ENCODE data around the gene TXNRD1.

Gene TXNRD1

DNA sequence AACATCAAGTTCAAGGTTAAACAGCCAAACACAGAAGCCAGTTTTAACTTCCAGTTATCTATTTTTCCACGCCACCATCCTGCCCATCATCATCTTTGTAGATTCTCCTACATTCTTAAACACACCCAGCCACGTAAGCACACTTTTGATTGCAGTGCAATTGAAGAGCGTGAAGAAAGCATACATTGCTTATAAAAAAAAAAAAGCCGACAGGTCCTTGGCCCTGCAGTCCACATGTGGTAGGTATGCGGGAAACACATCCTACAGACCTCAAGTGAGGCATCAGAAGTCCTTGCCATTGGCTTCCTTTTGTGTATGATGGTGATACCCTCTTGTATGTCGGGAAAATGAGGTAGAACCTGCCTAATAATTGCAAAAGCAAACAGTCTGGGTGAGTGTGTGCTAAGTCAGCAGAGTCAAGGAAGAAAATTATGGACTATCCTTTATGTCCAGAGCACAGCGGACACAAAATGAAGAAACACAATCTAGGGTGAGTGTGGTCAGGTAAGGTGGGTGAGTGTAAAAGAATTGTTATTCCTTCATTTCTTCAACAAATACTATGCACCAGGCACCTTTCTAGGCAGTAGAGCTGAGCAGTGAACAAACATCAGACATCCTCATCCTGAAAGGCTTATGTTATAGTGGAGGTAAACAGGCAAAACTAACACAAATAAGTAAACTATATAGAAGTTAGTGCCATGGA is 139.4 kb downstream of the TXNRD1 start:
- Histone ChIP-seq H3K27me3 (ENCODE audit: control insufficient read depth in 1 of 2, insufficient read depth in 2 of 2, low read length in 2 of 2) (no peaks in the 10 kb centered on the region), H3K4me3 (ENCODE audit: low read depth in 1 of 2, low read length in 2 of 2) (no peak overlapping the region), H3K36me3 (ENCODE audit: control insufficient read depth in 1 of 2, insufficient read depth in 2 of 2, low read length in 2 of 2) (peaks cover 0 to 16% of the 10 kb centered on the region in 2 donors), H3K9ac (ENCODE audit: low read depth in 1 of 2, low read length in 2 of 2) (no peak overlapping the region), H3K27ac (ENCODE audit: low read depth, low read length) (no peak overlapping the region), H3K4me1 (ENCODE audit: control insufficient read depth in 1 of 2, insufficient read depth in 2 of 2, low read length in 2 of 2) (no peaks in the 10 kb centered on the region), H3K9me3 (ENCODE audit: control insufficient read depth in 1 of 2, low read length in 2 of 2) (no peaks in the 10 kb centered on the region)

DNA sequence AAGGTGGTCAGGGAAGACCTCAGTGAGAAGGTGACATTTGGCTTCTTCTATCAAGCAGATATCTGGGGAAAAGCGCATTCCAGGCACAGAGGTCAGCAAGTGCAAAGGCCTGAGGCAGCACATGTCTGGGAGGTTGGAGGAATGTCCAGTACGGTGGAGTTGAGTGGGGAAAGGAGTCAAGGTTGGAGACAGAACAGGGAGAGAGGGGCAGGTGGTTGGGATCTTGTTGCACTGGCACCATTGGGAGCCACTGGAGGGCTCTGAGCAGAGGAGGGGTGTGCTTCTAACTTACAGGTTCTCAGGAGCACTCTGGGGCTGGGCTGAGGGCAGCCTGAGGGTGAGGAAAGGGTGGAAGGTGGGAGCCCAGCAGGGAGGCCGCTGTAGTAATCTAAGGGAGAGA is 140.1 kb downstream of the TXNRD1 start:
- no peaks in the 10 kb centered on the region for H3K27me3 ChIP-seq (ENCODE audit: control insufficient read depth in 1 of 2, insufficient read depth in 2 of 2, low read length in 2 of 2)
- peaks cover 0 to 10% of the 10 kb centered on the region in 2 donors for H3K36me3 ChIP-seq (ENCODE audit: control insufficient read depth in 1 of 2, insufficient read depth in 2 of 2, low read length in 2 of 2)
- no peaks in the 10 kb centered on the region for H3K4me1 ChIP-seq (ENCODE audit: control insufficient read depth in 1 of 2, insufficient read depth in 2 of 2, low read length in 2 of 2)
- no peak overlapping the region for H3K9ac ChIP-seq (ENCODE audit: low read depth in 1 of 2, low read length in 2 of 2)
- no peak overlapping the region for H3K4me3 ChIP-seq (ENCODE audit: low read depth in 1 of 2, low read length in 2 of 2)
- H3K9me3 ChIP-seq (ENCODE audit: control insufficient read depth in 1 of 2, low read length in 2 of 2): no peaks in the 10 kb centered on the region
- no peak overlapping the region for H3K27ac ChIP-seq (ENCODE audit: low read depth, low read length)

DNA sequence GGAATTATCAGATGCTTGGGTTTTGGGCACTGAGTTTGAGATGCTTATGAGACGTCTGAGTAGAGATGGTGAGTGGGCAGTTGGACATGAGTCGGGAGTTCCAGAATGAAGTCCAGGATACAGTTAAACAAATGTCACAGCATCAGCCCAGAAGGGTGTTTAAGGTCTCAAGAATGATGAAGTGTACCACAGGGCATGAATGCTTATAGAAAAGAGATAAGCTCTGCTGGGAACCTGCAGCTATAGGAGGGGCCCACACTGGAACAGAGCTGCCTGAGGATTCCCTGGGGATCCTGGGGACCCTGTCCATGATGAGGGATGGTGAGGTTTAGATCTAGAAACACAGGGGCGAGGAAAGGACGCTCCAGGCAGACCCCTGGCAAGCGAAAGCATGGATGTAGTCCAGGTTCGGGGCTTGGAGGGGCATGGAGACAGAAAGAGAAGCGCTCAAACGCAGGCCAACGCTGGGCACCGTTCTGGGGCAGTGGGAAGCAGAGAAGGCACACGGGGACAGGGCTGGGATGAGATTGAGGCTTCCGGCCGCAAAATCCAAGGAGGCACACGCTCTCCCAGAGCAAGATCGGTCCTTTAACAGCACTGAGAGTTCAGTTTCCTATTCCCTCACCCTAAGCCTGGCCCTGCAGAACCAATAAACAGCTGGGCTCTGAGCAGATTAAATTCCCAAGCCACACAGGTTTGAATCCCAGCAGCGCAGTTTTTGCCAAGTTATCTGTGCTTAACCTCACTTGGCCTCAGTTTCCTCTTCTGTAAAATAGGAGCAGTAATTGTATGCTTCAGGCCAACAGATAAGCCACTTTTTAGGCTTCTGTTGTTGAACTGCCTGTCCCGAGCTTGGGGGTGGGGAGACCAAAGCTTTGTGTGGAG is 140.9 kb downstream of the TXNRD1 start:
- H3K4me1 ChIP-seq (ENCODE audit: control insufficient read depth in 1 of 2, insufficient read depth in 2 of 2, low read length in 2 of 2): no peaks in the 10 kb centered on the region
- H3K27me3 ChIP-seq (ENCODE audit: control insufficient read depth in 1 of 2, insufficient read depth in 2 of 2, low read length in 2 of 2): no peaks in the 10 kb centered on the region
- H3K9ac ChIP-seq (ENCODE audit: low read depth in 1 of 2, low read length in 2 of 2): no peak overlapping the region
- H3K9me3 ChIP-seq (ENCODE audit: control insufficient read depth in 1 of 2, low read length in 2 of 2): no peaks in the 10 kb centered on the region
- H3K27ac ChIP-seq (ENCODE audit: low read depth, low read length): no peak overlapping the region
- H3K4me3 ChIP-seq (ENCODE audit: low read depth in 1 of 2, low read length in 2 of 2): no peak overlapping the region
- H3K36me3 ChIP-seq (ENCODE audit: control insufficient read depth in 1 of 2, insufficient read depth in 2 of 2, low read length in 2 of 2): peaks cover 0 to 1% of the 10 kb centered on the region in 2 donors

DNA sequence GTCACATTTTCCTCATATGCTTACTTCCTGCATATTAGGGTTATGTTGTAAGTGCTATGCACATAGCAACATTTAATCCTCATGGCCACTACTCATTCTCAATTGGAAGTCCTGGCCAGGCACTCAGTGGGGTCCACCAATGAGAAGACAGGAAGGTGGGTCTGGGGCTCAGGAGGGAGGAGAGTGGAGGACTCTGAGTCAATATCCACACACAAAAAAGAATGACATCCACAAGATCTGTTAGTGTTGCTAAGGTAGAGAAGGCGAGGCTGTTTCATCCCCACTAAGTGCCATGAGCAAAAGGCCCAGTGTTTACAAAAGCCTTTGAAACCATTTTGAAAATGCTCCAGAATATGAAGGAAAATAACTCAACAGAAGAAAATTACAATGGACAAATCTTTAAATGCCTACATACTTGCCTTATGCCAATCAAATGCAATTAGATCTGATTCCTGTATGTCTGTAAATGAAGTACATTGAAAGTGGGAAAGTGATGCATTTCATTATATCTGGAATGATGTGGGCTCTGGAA is 141.9 kb downstream of the TXNRD1 start:
- Histone ChIP-seq H3K9ac (ENCODE audit: low read depth in 1 of 2, low read length in 2 of 2) (no peak overlapping the region), H3K9me3 (ENCODE audit: control insufficient read depth in 1 of 2, low read length in 2 of 2) (no peaks in the 10 kb centered on the region), H3K4me3 (ENCODE audit: low read depth in 1 of 2, low read length in 2 of 2) (no peak overlapping the region), H3K36me3 (ENCODE audit: control insufficient read depth in 1 of 2, insufficient read depth in 2 of 2, low read length in 2 of 2) (no peaks in the 10 kb centered on the region), H3K4me1 (ENCODE audit: control insufficient read depth in 1 of 2, insufficient read depth in 2 of 2, low read length in 2 of 2) (no peaks in the 10 kb centered on the region), H3K27me3 (ENCODE audit: control insufficient read depth in 1 of 2, insufficient read depth in 2 of 2, low read length in 2 of 2) (no peaks in the 10 kb centered on the region), H3K27ac (ENCODE audit: low read depth, low read length) (no peak overlapping the region)

DNA sequence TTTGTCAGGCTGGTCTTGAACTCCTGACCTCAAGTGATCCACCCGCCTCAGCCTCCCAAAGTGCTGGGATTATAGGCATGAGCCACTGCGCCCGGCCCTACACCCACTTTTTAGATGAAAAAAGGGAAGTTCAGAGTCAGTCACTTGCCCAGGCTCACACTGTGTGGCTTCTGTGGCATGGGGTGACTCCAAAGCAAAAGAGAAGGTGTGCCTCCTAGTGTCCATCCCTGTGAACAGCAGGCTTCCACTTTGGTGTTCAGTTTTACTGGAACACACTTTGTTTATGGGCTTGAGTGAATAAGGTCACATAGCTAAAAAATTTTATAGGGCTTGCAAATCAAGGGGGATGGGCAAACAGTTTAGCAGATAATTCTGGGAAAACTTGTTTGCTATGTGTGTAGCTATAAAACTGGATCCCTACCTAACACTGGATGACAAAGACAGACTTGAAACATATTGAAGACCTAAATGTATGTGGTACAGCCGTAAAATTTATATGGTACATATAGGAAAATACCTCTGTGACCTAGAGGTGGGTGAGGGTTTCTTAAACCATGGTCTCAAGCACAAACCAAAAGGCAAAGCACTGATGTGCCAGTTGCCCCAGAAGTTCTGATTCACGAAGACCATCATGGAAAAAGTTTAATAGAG is 142.9 kb downstream of the TXNRD1 start:
- no peaks in the 10 kb centered on the region for H3K27me3 ChIP-seq (ENCODE audit: control insufficient read depth in 1 of 2, insufficient read depth in 2 of 2, low read length in 2 of 2)
- H3K9ac ChIP-seq (ENCODE audit: low read depth in 1 of 2, low read length in 2 of 2): no peak overlapping the region
- H3K4me1 ChIP-seq (ENCODE audit: control insufficient read depth in 1 of 2, insufficient read depth in 2 of 2, low read length in 2 of 2): no peaks in the 10 kb centered on the region
- no peaks in the 10 kb centered on the region for H3K9me3 ChIP-seq (ENCODE audit: control insufficient read depth in 1 of 2, low read length in 2 of 2)
- no peaks in the 10 kb centered on the region for H3K36me3 ChIP-seq (ENCODE audit: control insufficient read depth in 1 of 2, insufficient read depth in 2 of 2, low read length in 2 of 2)
- no peak overlapping the region for H3K27ac ChIP-seq (ENCODE audit: low read depth, low read length)
- H3K4me3 ChIP-seq (ENCODE audit: low read depth in 1 of 2, low read length in 2 of 2): no peak overlapping the region

DNA sequence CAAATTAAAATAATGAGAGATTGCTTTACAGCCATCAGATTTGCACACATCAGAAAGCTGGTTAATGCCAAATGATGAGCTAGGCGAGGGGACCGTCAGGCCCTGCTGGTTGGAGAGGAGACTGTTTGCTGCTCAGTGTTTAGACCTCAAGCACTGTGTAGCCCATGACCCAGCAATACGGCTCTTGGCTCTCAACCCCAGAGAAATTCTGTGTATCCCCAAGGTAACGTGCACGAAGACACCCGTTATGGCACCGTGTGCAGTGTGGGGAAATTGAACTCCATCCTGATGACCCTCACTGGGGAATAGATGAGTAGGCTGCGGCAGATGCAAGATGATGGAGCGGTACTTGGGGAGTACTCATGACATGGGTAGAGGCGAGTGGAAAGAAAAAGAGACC is 143.6 kb downstream of the TXNRD1 start:
- Histone ChIP-seq H3K27ac (ENCODE audit: low read depth, low read length) (no peak overlapping the region), H3K4me3 (ENCODE audit: low read depth in 1 of 2, low read length in 2 of 2) (no peak overlapping the region), H3K27me3 (ENCODE audit: control insufficient read depth in 1 of 2, insufficient read depth in 2 of 2, low read length in 2 of 2) (no peaks in the 10 kb centered on the region), H3K9me3 (ENCODE audit: control insufficient read depth in 1 of 2, low read length in 2 of 2) (no peaks in the 10 kb centered on the region), H3K36me3 (ENCODE audit: control insufficient read depth in 1 of 2, insufficient read depth in 2 of 2, low read length in 2 of 2) (no peaks in the 10 kb centered on the region), H3K4me1 (ENCODE audit: control insufficient read depth in 1 of 2, insufficient read depth in 2 of 2, low read length in 2 of 2) (no peaks in the 10 kb centered on the region), H3K9ac (ENCODE audit: low read depth in 1 of 2, low read length in 2 of 2) (no peak overlapping the region)

DNA sequence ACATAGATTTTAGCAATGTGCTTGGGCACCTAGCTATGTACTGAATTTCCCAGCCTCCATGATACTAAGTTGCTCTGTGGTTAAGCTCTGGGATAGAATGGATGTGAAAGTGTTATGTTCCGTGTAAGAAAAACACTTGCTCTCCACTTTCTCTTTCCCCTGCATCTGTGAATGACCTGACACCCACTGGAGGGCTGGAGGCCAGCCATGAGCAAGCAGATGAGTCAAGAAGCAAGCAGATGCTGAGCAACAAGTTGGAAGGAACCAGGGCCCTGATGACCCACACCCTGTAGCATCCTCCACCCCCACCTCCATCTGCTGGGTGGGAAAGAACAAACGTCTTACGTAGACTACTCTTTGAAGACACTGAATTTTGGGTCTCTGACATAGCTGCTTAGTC is 144.6 kb downstream of the TXNRD1 start:
- Histone ChIP-seq H3K9ac (ENCODE audit: low read depth in 1 of 2, low read length in 2 of 2) (no peak overlapping the region), H3K36me3 (ENCODE audit: control insufficient read depth in 1 of 2, insufficient read depth in 2 of 2, low read length in 2 of 2) (no peaks in the 10 kb centered on the region), H3K27me3 (ENCODE audit: control insufficient read depth in 1 of 2, insufficient read depth in 2 of 2, low read length in 2 of 2) (no peaks in the 10 kb centered on the region), H3K27ac (ENCODE audit: low read depth, low read length) (no peak overlapping the region), H3K4me1 (ENCODE audit: control insufficient read depth in 1 of 2, insufficient read depth in 2 of 2, low read length in 2 of 2) (no peaks in the 10 kb centered on the region), H3K4me3 (ENCODE audit: low read depth in 1 of 2, low read length in 2 of 2) (no peak overlapping the region), H3K9me3 (ENCODE audit: control insufficient read depth in 1 of 2, low read length in 2 of 2) (no peaks in the 10 kb centered on the region)

DNA sequence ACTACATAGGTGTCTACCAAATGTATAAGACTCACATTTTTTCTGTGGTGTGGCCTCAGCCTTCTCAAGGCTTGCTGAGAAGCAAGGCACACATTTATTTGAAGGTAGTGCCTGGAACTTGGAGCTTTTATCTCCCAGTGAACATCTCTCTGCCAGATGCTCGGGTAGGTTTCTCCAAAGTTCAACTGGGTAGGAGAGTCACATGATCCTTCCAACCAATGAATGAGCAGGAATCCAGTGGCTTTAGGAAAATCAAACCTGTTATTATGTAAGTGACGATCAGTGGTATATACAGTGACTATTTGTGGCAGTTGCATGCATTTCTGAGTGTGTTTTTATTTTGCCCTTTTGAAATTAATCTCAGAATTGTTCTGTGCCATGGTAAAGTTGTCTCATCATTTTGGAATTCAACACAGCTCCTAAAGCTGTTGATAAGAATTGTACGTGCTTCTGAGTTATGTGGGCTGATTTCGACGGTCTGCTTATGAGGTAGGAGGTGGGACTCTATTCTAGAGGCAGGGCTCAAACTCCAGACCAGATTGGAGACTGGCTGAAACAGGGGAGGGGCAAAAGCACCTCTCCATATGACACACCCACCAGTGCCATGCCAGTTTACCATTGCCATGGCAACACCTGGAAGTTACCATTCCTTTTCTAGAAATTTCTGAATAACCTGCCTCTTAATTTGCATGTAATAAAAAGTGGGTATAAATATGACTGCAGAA is 145.6 kb downstream of the TXNRD1 start:
- Histone ChIP-seq H3K36me3 (ENCODE audit: control insufficient read depth in 1 of 2, insufficient read depth in 2 of 2, low read length in 2 of 2) (no peaks in the 10 kb centered on the region), H3K27me3 (ENCODE audit: control insufficient read depth in 1 of 2, insufficient read depth in 2 of 2, low read length in 2 of 2) (no peaks in the 10 kb centered on the region), H3K4me3 (ENCODE audit: low read depth in 1 of 2, low read length in 2 of 2) (no peak overlapping the region), H3K27ac (ENCODE audit: low read depth, low read length) (no peak overlapping the region), H3K9me3 (ENCODE audit: control insufficient read depth in 1 of 2, low read length in 2 of 2) (no peaks in the 10 kb centered on the region), H3K4me1 (ENCODE audit: control insufficient read depth in 1 of 2, insufficient read depth in 2 of 2, low read length in 2 of 2) (no peaks in the 10 kb centered on the region), H3K9ac (ENCODE audit: low read depth in 1 of 2, low read length in 2 of 2) (no peak overlapping the region)

DNA sequence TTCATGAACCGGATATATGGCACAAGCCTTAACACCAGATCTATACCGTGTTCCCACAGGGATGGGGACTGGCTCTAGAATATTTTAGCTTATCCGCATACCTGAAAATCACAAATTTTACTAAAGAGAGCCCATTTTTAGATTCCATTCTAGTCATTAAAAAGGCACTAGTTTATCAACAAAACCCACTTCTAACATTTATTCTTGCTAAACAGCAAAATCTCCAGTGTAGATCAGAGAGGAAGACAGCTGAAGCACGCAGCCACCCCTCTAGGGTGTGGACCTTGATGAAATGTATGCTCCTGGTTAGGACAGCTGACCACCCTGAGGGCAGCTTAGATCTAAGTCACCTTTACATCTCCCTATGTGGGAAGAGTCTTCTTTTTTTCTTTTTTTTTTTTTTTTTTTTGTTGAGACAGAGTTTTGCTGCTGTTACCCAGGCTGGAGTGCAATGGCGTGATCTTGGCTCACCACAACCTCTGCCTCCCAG is 150.4 kb downstream of the TXNRD1 start:
- Histone ChIP-seq H3K27me3 (ENCODE audit: control insufficient read depth in 1 of 2, insufficient read depth in 2 of 2, low read length in 2 of 2) (no peaks in the 10 kb centered on the region), H3K27ac (ENCODE audit: low read depth, low read length) (no peak overlapping the region), H3K9me3 (ENCODE audit: control insufficient read depth in 1 of 2, low read length in 2 of 2) (peaks cover 4% of the 10 kb centered on the region in 2 donors), H3K9ac (ENCODE audit: low read depth in 1 of 2, low read length in 2 of 2) (no peak overlapping the region), H3K4me3 (ENCODE audit: low read depth in 1 of 2, low read length in 2 of 2) (no peak overlapping the region), H3K36me3 (ENCODE audit: control insufficient read depth in 1 of 2, insufficient read depth in 2 of 2, low read length in 2 of 2) (no peaks in the 10 kb centered on the region), H3K4me1 (ENCODE audit: control insufficient read depth in 1 of 2, insufficient read depth in 2 of 2, low read length in 2 of 2) (no peaks in the 10 kb centered on the region)
